ENCODE measurements around the gene TLNRD1.

Gene TLNRD1

DNA sequence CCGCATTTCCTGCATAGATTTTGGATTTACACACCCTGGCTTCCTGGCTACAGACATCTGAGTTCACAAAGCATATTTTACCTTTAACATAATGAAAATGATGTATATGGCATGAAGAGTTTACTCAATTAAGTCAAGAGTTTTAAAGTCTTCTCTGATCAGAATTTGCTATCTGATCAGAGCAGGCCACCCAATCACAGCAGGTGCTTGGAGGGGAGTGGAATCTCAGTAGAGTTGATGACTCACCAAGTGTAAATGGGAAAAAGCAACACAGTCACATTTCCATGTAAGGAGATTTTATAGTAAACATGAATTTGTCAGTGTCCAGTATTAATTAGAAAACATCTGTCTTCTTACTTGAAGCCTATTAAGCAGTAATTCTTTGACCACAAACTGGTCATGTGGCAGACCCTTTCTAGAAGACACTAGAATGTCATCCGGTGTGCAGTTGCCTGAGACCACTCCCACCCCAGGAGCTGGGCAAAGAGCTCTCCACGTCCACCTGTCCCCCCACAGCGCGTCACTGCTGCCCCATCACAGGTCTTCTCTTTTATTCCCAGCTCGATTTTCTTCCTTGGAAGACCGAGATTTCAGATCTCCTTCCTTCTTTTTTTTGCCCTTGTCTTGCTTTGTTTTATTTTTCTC lies 21.9 kb upstream of the TLNRD1 start:
- no peak for DNase-seq

- no peak for DNase-seq
These were observed 21.1 kb upstream of the TLNRD1 start for GRCh38 chr15:80979538-80980200.

- no peak for DNase-seq
These were observed 18.5 kb upstream of the TLNRD1 start for GRCh38 chr15:80982205-80982604.

DNA sequence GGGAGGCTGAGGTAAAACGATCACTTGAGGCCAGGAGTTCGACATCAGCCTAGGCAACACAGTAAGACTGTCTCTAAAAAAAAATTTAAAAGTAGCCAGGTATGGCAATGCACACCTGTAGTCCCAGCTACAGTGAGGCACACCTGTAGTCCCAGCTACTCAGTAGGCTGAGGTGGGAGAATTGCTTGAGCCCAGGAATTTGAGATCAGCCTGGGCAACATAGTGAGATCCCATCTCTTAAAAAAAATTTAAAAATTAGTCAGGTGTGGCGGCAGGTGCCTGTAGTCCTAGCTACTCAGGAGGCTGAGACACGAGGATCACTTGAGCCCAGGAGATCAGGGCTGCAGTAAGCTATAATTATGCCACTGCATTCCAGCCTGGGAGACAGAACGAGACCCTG lies 17.9 kb upstream of the TLNRD1 start:
- no peak for DNase-seq

GRCh38 chr15:80984856-80985255 lies 15.9 kb upstream of the TLNRD1 start:
- DNase-seq: no peak

DNA sequence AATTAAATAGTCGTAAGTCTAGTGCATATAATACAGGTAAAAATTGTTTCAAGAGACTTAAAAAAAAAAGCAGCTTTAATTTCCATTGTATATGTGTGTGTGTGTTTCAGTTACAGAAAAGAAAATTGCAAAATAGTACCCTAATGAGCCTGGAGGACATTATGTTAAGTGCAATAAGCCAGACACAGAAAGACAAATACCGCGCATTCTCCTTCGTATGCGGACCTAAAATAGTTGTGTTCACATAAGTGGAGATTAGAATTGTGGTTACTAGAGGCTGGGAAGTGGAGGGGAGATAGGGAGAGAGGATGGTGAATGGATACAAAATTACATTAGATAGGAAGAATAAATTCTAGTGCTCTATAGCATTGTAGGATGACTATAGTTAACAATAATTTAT lies 14.7 kb upstream of the TLNRD1 start:
- no peak for DNase-seq

GRCh38 chr15:80986487-80986886 lies 14.2 kb upstream of the TLNRD1 start:
- no peak for DNase-seq

GRCh38 chr15:80988148-80988796 lies 12.5 kb upstream of the TLNRD1 start:
- no peak for DNase-seq

DNA sequence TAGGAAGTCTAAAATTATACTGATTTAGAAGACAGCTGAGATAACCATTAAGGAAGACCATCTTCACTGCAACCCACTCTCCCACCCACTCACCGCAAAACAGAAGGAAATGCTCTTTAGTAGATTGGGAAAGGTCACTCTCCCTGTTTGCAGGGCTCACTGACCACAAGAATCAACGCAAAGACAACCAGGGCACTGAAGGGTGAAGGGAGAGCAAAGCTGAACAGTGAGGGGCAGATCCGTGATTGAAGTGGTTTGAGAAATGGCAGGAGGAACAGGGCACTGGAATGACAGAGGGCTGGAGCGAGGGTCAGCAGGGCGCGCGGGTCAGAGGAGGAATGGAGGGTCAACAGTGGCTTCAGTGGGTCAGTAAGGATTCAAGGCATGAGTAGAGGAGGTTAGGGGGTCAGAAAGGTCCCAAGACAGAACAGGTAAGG lies 11.6 kb upstream of the TLNRD1 start:
- DNase-seq: no peak

DNA sequence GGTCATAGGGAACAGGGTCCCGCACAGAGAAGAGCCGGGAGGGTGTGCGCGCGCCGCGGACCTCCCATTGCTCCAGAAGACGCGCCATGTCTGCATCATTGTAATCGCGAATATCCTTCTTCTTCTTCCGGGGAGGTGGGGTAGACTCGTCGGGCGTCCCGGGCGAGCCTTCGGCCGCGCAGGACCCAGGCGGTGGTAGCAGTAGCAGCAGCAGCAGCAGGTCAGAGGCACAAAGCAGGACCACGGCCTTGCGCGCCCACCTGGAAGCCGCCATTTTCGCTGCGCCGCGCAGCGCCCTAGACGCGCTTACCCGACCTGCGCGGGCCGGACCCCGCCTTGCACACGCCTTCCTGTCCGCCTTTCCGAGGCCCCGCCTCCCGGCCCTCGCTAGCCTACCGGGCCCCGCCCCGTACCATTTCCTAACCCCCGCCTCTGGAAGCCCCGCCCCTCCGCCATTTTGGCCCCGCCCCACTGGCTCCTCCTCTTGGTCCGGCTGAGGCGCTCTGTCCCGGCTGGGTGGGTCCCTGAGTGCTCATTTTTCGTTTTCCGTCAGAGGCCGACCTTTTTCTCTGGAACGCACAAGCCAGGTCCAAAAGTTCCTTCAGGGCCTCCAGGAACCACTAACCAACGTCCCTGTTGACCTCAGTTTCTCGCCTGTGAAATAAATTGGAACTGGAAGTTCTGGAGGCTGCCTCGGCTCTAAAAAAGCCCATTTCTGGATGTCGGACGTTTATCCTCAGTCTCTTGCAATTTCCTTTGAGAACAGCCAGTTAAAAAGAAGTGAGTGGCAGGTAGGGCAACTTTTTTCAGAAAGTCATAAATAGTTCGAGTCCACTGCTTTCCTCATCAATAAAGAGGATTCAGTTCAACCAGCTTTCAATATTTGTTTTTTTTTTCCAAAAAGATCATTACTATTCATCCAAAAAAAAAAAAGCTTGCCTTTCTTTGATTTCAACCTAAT lies 10.9 kb upstream of the TLNRD1 start, which contains the start of gene MESD:
MESD (minus strand) TSS at position 302 of the 961 bp plus-strand sequence; CDS start at position 274, 28 bp downstream.
- DNase-seq: peak; percentile 97 to 98

DNA sequence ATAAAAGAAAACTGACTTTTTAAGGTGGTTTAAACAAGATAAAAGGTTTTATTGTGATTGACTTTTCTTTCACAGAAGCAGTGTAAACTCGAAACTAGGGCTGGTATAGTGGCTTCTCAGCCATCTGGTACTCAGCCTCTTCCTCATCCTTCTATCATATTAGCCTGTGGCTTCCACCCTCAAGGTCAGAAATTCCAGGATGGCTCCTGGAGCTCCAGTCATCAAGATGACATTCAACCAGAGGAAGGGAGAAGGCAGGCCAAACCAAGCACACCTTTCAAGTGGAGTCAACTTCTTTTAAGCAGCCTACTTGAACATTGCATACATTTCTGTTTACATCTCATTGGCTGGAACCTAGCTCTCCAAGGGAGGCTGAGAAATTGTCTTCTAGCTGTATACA lies 9.8 kb upstream of the TLNRD1 start:
- no peak for DNase-seq

- no peak for DNase-seq
These were observed 9.3 kb upstream of the TLNRD1 start for GRCh38 chr15:80991421-80991820.

DNA sequence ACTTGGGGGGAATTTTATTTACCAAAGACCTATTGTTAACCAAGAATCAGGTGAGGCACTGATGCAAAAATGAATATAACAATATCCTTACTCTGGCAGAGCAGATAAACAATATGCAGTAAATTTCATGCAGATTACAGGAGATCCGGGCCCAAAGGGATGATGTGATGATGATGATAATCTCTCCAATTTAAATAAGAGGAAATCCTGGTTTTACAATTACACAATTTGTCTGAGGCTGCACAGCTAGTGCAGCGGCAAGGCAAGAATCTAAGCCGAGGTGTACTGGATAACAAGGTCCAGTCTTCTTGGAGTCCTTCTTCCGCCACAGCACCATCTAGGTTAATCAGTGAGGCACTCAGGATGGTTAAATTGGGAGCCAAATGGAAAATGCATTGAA lies 8.7 kb upstream of the TLNRD1 start:
- DNase-seq: no peak

DNA sequence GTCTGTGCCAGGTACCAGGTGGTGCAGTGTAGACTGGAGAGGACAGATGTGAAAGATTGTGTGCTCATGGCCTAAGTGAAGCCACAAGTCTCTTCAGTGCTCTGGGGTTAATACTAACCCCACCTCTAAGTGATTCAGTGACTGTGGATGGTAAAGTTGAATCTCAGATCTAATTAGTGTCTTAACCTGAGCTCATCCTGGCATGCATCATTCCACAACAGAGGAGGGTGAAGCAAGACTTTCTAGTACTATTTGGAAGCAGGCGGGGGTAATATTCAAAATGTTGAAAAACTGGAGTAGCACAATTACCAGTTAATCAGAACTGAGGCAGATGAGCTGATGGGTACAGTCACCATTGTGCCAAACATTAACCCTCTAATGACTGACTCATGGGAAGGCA lies 8.3 kb upstream of the TLNRD1 start:
- no peak for DNase-seq

- no peak for DNase-seq
These were observed 4.5 kb upstream of the TLNRD1 start for GRCh38 chr15:80996247-80996646.

DNA sequence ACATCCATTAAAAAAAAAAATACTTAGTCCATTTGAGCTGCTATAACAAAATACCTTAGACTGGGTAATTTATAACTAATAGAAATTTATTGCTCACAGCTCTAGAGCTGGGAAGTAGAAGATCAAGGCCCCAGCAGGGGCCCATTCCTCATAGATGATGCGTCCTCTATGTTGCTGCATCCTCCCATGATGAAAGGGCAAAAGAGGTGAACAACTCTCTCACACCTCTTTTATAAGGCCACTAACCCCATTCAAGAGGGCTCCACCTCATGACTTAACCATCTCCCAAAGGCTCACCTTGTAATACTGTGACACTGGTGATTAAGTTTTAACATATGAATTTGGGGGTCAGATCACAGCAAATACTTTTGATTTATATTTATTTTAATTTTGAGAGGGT lies 3.0 kb upstream of the TLNRD1 start:
- no peak for DNase-seq

DNA sequence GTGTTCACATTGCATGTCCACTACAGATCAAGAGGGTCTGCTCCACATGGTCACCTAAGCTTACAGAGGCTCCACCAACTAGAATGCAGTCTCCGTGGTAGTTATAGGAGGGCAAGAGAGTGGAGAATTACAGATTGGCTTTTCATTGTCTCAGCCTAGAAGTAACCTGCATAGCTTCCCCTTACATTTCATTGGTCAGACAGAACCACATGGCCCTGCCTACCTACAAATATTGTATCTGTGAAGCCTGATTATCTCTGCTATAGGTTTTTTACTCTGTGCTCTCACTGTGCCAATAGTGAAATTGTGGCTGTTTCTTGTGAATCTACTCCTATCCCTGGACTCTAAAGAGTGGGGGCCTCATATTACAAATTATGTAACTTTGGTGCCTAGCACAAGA lies 2.5 kb upstream of the TLNRD1 start:
- DNase-seq: no peak

- peak; percentile 56 to 69 for DNase-seq
These were observed 1.1 kb upstream of the TLNRD1 start for GRCh38 chr15:80999623-81000036.

GRCh38 chr15:81000144-81000623 lies 539 bp upstream of the TLNRD1 start:
- DNase-seq: peak in 1 of 2 donors; percentile 15

DNA sequence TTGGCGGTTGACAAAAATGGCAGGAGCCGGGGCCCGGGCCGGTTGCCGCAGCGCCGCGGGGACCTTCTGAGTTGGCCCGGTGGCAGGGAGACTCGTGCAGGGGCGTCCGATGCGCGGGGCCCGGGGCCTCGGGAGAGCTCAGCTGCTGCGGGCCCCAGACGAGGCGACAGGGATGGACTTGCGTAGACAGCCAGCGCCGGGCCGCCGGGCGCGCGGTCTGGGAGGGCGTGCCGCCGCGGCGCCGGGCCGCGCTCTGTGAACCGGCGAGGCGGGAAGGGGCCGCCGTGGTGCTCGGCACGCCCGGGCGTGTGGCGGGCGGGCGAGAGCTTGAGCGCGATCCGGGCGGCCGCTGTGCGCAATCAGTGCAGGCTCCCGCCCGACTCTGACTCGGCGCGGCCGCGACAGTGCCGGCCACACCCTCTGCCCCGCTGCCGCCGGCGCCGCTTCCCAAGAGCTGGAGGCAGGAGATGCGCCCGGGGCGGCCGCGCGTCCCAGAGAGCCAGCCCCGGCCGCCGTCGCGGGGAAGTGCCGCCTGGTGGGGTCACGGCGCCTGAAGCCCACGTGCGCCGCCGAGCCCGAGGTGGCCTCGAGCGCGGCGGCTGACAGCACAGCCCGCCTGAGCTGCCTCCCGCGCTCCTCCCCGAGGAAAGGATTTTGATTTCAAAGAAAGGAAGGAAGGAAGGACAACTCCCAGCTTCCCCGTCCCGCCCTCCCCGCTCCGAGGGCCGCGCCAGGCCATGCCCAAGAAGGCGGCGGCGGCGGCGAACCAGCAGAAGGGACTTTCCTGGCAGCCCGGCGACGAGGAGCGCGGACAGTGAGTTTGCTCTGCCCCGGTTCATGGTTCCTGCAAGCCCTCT lies 657 bp downstream of the TLNRD1 start:
- peak; percentile 50 to 57 for DNase-seq

DNA sequence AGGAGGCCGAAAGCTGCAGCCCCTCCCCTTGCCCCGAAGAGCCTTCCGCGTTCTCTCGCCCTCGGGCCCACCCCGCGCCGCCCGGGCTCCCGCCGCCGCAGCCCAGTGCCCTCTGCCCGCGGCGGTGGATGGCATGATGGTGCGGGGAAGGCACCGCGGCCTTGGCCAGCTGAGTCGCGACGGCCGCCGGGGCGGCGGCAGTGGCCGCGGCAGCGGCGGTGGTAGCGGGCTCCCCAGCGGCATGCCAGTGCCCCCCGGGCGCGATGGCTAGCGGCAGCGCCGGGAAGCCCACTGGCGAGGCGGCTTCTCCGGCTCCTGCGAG lies 1.2 kb downstream of the TLNRD1 start:
- DNase-seq: no peak

All from activated CD4-positive, alpha-beta T cell treated with anti-CD3 and anti-CD28 coated beads for 4 hours (primary cell).